ENCODE data around the gene RNLS. TPM values are rescaled to one million over a fixed set of nuclear protein-coding genes. Genes with fewer than 3 reads are reported as not detected.

RNLS gene
- total and polyA plus RNA-seq, 4 donors: 5.8 to 11.6 (median 7.9) TPM

GRCh38 chr10:88256013-88256680 is 327.0 kb downstream of the RNLS start:
- ATAC-seq (ENCODE audit: insufficient read depth, low FRiP score): no peak

GRCh38 chr10:88254091-88254490 is 329.0 kb downstream of the RNLS start:
- ATAC-seq (ENCODE audit: insufficient read depth, low FRiP score) (peak; percentile 56), DNase-seq (no peak)
- Histone ChIP-seq H3K27me3 (ENCODE audit: control insufficient read depth in 3 of 3, insufficient read depth in 3 of 3, low read length in 2 of 3) (peaks cover 0 to 2% (median 0%) of the 10 kb centered on the region in 3 donors), H3K36me3 (ENCODE audit: control insufficient read depth in 4 of 4, insufficient read depth in 4 of 4, low read length in 4 of 4) (no peaks in the 10 kb centered on the region), H3K4me3 (no peak overlapping the region), H3K9me3 (ENCODE audit: control insufficient read depth in 4 of 4, insufficient read depth in 3 of 4, low read length in 3 of 4) (no peaks in the 10 kb centered on the region), H3K4me1 (ENCODE audit: control insufficient read depth in 5 of 5, insufficient read depth in 5 of 5, low read length in 5 of 5) (peaks cover 0 to 5% (median 0%) of the 10 kb centered on the region in 5 donors), H3K27ac (ENCODE audit: low read depth in 1 of 2, low read length in 1 of 2) (no peak overlapping the region), H3K9ac (ENCODE audit: insufficient read depth in 1 of 2, low read length in 2 of 2) (no peak overlapping the region)
- TF ChIP-seq CTCF (IDR thresholded peaks at IDR 0.05; ENCODE audit: control extremely low read depth, extremely low read depth): no peak
- 74 to 90% methylated on average over 1 of the region's 1 CpG for WGBS, 2 donors

More at GRCh38 chr10:88256013-88256680, 327.0 kb downstream of the RNLS start:
- no peak overlapping the region for H3K4me3 ChIP-seq
- peaks cover 0 to 5% (median 0%) of the 10 kb centered on the region in 5 donors for H3K4me1 ChIP-seq (ENCODE audit: control insufficient read depth in 5 of 5, insufficient read depth in 5 of 5, low read length in 5 of 5)
- peak overlapping the region in 1 of 2 donors; percentile 71 for H3K27ac ChIP-seq (ENCODE audit: low read depth in 1 of 2, low read length in 1 of 2)
- DNase-seq: peak in 1 of 3 donors; percentile 57
- WGBS, 2 donors: 87 to 89% methylated on average over 20 of the region's 20 CpGs
- H3K36me3 ChIP-seq (ENCODE audit: control insufficient read depth in 4 of 4, insufficient read depth in 4 of 4, low read length in 4 of 4): no peaks in the 10 kb centered on the region
- H3K27me3 ChIP-seq (ENCODE audit: control insufficient read depth in 3 of 3, insufficient read depth in 3 of 3, low read length in 2 of 3): no peaks in the 10 kb centered on the region
- no peak for TF ChIP-seq CTCF (IDR thresholded peaks at IDR 0.05; ENCODE audit: control extremely low read depth, extremely low read depth)
- no peak overlapping the region for H3K9ac ChIP-seq (ENCODE audit: insufficient read depth in 1 of 2, low read length in 2 of 2)
- no peaks in the 10 kb centered on the region for H3K9me3 ChIP-seq (ENCODE audit: control insufficient read depth in 4 of 4, insufficient read depth in 3 of 4, low read length in 3 of 4)

- Histone ChIP-seq H3K9me3 (ENCODE audit: control insufficient read depth in 4 of 4, insufficient read depth in 3 of 4, low read length in 3 of 4) (no peaks in the 10 kb centered on the region), H3K4me1 (ENCODE audit: control insufficient read depth in 5 of 5, insufficient read depth in 5 of 5, low read length in 5 of 5) (peaks cover 0 to 5% (median 0%) of the 10 kb centered on the region in 5 donors), H3K9ac (ENCODE audit: insufficient read depth in 1 of 2, low read length in 2 of 2) (no peak overlapping the region), H3K27ac (ENCODE audit: low read depth in 1 of 2, low read length in 1 of 2) (no peak overlapping the region), H3K4me3 (no peak overlapping the region), H3K27me3 (ENCODE audit: control insufficient read depth in 3 of 3, insufficient read depth in 3 of 3, low read length in 2 of 3) (peaks cover 0 to 2% (median 0%) of the 10 kb centered on the region in 3 donors), H3K36me3 (ENCODE audit: control insufficient read depth in 4 of 4, insufficient read depth in 4 of 4, low read length in 4 of 4) (no peaks in the 10 kb centered on the region)
- WGBS, 2 donors: 53 to 75% methylated on average over 2 of the region's 2 CpGs
- no peak for ATAC-seq (ENCODE audit: insufficient read depth, low FRiP score)
- no peak for TF ChIP-seq CTCF (IDR thresholded peaks at IDR 0.05; ENCODE audit: control extremely low read depth, extremely low read depth)
- DNase-seq: no peak
Observed at GRCh38 chr10:88253622-88254021, 329.5 kb downstream of the RNLS start.

Data from lung (tissue), 12 donors.